ENCODE measurements around the gene SPTBN5. TPM values are rescaled to one million over a fixed set of nuclear protein-coding genes. Genes with fewer than 3 reads are reported as not detected.

Gene SPTBN5
- total RNA-seq, 1 experiment from 2014 or later: 0.84 TPM

- POLR2A ChIA-PET (ENCODE audit: unreplicated experiment): interaction anchor here (0.6 to 2.1 kb wide), 5 partner anchors 11 to 154 kb away, joined by 3 to 20 read pairs (median 5); partner anchors contain the start of genes EHD4 and MAPKBP1
- no peak overlapping the region for H2AFZ ChIP-seq (ENCODE audit: low read length)
- peak overlapping the region; percentile 67 for H3K4me2 ChIP-seq (ENCODE audit: low read length)
Observed at GRCh38 chr15:41928100-41928499, 34.2 kb upstream of the SPTBN5 start.

GRCh38 chr15:41927536-41927935 is 33.7 kb upstream of the SPTBN5 start:
- intact Hi-C loops (cut with micrococcal nuclease): no loop called here
- ATAC-seq: no peak
- H3K4me3 ChIP-seq (ENCODE audit: low read length): peak overlapping the region; percentile 8; the same call in 1 of the 2 replicates
- ChIA-PET POLR2A (ENCODE audit: unreplicated experiment) (interaction anchor here (0.6 to 2.1 kb wide), 4 partner anchors 13 to 153 kb away, joined by 3 to 20 read pairs (median 5); partner anchors contain the start of genes EHD4 and MAPKBP1), CTCF (interaction anchor here (0.6 to 1.0 kb wide), 2 partner anchors 45 to 57 kb away, joined by 3 to 8 read pairs; partner anchors contain the start of gene EHD4)
- no peak for TF ChIP-seq EZH2phosphoT487 (IDR thresholded peaks at IDR 0.05; ENCODE audit: borderline replicate concordance, low read length)
- TF ChIP-seq CTCF (conservative IDR thresholded peaks at IDR 0.05; ENCODE audit: low read depth, low read length): no peak
- no peak for TF ChIP-seq EZH2 (IDR thresholded peaks at IDR 0.05; ENCODE audit: low read length, unreplicated experiment)
- H3K9ac ChIP-seq (ENCODE audit: low read length): peak overlapping the region; percentile 87
- no peak overlapping the region for H2AFZ ChIP-seq (ENCODE audit: low read length)
- no peaks in the 10 kb centered on the region for H3K9me3 ChIP-seq (ENCODE audit: low read length)
- peak overlapping the region; percentile 97 for H3K27ac ChIP-seq (ENCODE audit: low read length)
- H4K20me1 ChIP-seq (ENCODE audit: low read length): no peaks in the 10 kb centered on the region
- TSS peak; percentile 25 for BruUV-seq (replicated peaks)
- H3F3A ChIP-seq (ENCODE audit: low read length, unreplicated experiment): peaks cover 17% of the 10 kb centered on the region
- H3K4me1 ChIP-seq (ENCODE audit: insufficient read depth, low read length): peaks cover 64% of the 10 kb centered on the region
- H3K79me2 ChIP-seq (ENCODE audit: low read length): peaks cover 49% of the 10 kb centered on the region
- H3K36me3 ChIP-seq (ENCODE audit: low read depth, low read length): peaks cover 25% of the 10 kb centered on the region
- no peaks in the 10 kb centered on the region for H3K27me3 ChIP-seq (ENCODE audit: low read length)
- H3K9me2 ChIP-seq (replicated peaks; ENCODE audit: low read length): no peaks in the 10 kb centered on the region
- H3K4me2 ChIP-seq (ENCODE audit: low read length): peak overlapping the region; percentile 67
- DNase-seq: no peak

More at GRCh38 chr15:41928100-41928499, 34.2 kb upstream of the SPTBN5 start:
- no peaks in the 10 kb centered on the region for H3K27me3 ChIP-seq (ENCODE audit: low read length)
- BruUV-seq (replicated peaks): no TSS peak
- no peaks in the 10 kb centered on the region for H4K20me1 ChIP-seq (ENCODE audit: low read length)
- H3F3A ChIP-seq (ENCODE audit: low read length, unreplicated experiment): peaks cover 17% of the 10 kb centered on the region
- peak overlapping the region; percentile 97 for H3K27ac ChIP-seq (ENCODE audit: low read length)
- CTCF ChIA-PET: interaction anchor here (0.6 to 1.0 kb wide), 3 partner anchors 23 to 57 kb away, joined by 3 to 8 read pairs (median 3); partner anchors contain the start of gene EHD4
- TF ChIP-seq EZH2 (IDR thresholded peaks at IDR 0.05; ENCODE audit: low read length, unreplicated experiment) (no peak), EZH2phosphoT487 (IDR thresholded peaks at IDR 0.05; ENCODE audit: borderline replicate concordance, low read length) (no peak), CTCF (conservative IDR thresholded peaks at IDR 0.05; ENCODE audit: low read depth, low read length) (no peak)
- H3K9ac ChIP-seq (ENCODE audit: low read length): peak overlapping the region; percentile 87
- peak overlapping the region; percentile 8; the same call in 1 of the 2 replicates for H3K4me3 ChIP-seq (ENCODE audit: low read length)
- H3K36me3 ChIP-seq (ENCODE audit: low read depth, low read length): peaks cover 25% of the 10 kb centered on the region
- ATAC-seq (peak; percentile 57), DNase-seq (peak; percentile 86)
- intact Hi-C loops (cut with micrococcal nuclease): no loop called here
- H3K79me2 ChIP-seq (ENCODE audit: low read length): peaks cover 55% of the 10 kb centered on the region
- no peaks in the 10 kb centered on the region for H3K9me2 ChIP-seq (replicated peaks; ENCODE audit: low read length)
- no peaks in the 10 kb centered on the region for H3K9me3 ChIP-seq (ENCODE audit: low read length)
- H3K4me1 ChIP-seq (ENCODE audit: insufficient read depth, low read length): peaks cover 70% of the 10 kb centered on the region

All from PC-3 (cell line).